Smooth muscle cell (in vitro differentiated cells): ENCODE measurements around the gene NME7. TPM values are rescaled to one million over a fixed set of nuclear protein-coding genes. Genes with fewer than 3 reads are reported as not detected.
"Not testable (repeated sequence)": the region's sequence is repeated elsewhere in the genome, so short reads cannot be mapped to it uniquely, and the experiment has no call there.

ENCODE experiments used
- DNase-seq: peaks from one replicate; lab custom pipeline; 2025; ENCODE audit not compliant: unreplicated experiment; lab: John Stamatoyannopoulos, UW
- H2AFZ ChIP-seq: fragments of 200-600 bp; sonication (generic); 2 replicates; pipeline ENCODE4 v1.6.0; 2016; ENCODE audit warnings: antibody characterized with exemption, low read depth, mild to moderate bottlenecking
- H3F3A ChIP-seq: fragments of 200-600 bp; sonication (generic); 2 replicates; pipeline ENCODE4 v1.6.0; 2017; ENCODE audit warnings: antibody characterized with exemption, low read depth
- H3K27ac ChIP-seq: fragments of 200-600 bp; sonication (generic); 2 replicates; pipeline ENCODE4 v1.5.1; 2016; ENCODE audit warnings: low read depth, mild to moderate bottlenecking
- H3K27me3 ChIP-seq: fragments of 200-600 bp; sonication (generic); 2 replicates; pipeline ENCODE4 v1.6.1; 2016; ENCODE audit warnings: low read depth, mild to moderate bottlenecking
- H3K36me3 ChIP-seq: fragments of 200-600 bp; sonication (generic); 2 replicates; pipeline ENCODE4 v1.5.1; 2016; ENCODE audit warnings: low read depth
- H3K4me1 ChIP-seq: fragments of 200-600 bp; sonication (generic); 2 replicates; pipeline ENCODE4 v1.5.1; 2016; ENCODE audit warnings: low read depth
- H3K4me2 ChIP-seq: fragments of 200-600 bp; sonication (generic); 2 replicates; pipeline ENCODE4 v1.6.0; 2016; ENCODE audit warnings: mild to moderate bottlenecking
- H3K4me3 ChIP-seq: fragments of 200-600 bp; sonication (generic); 2 replicates; pipeline ENCODE4 v1.5.1; 2016; ENCODE audit warnings: mild to moderate bottlenecking
- H3K79me2 ChIP-seq: fragments of 200-600 bp; sonication (generic); 2 replicates; pipeline ENCODE4 v1.6.0; 2016; ENCODE audit warnings: low read depth, mild to moderate bottlenecking
- H3K9ac ChIP-seq: fragments of 200-600 bp; sonication (generic); 2 replicates; pipeline ENCODE4 v1.6.0; 2016; ENCODE audit warnings: low read depth
- H3K9me3 ChIP-seq: fragments of 200-600 bp; sonication (generic); replicated peaks from 2 replicates; pipeline ENCODE4 v1.5.1; 2016; ENCODE audit warnings: low read depth
- H4K20me1 ChIP-seq: fragments of 200-600 bp; sonication (generic); 2 replicates; pipeline ENCODE4 v1.6.0; 2016; ENCODE audit warnings: low read depth
- WGBS: methylation state at CpG from one replicate; pipeline ENCODE4 v1.1.7; 2016; ENCODE audit warnings: low lambda C conversion rate; 5-methylcytosine and 5-hydroxymethylcytosine counted together
- polyA plus RNA-seq: library from polyadenylated mRNA; unstranded; fragments of >200 nt; fragmentation: Nextera tagmentation; extraction: Ambion mirVana; gene quantifications from 2 replicates; pipeline ENCODE4 v1.2.1, GENCODE V29; 2016
- total RNA-seq: library from RNA; depleted of rRNA; stranded (reverse); fragments of >200 nt; gene quantifications from 2 replicates; pipeline ENCODE4 v1.2.3, GENCODE V29; 2014
- TF ChIP-seq, protein P1 (sequence below): fragments of 200-600 bp; sonication (generic); IDR thresholded peaks from 2 replicates; pipeline ENCODE4 v1.5.1; 2017; ENCODE audit warnings: borderline replicate concordance, mild to moderate bottlenecking, antibody characterized with exemption; ENCODE audit not compliant: insufficient read depth, poor library complexity, severe bottlenecking

NME7 gene
- total and polyA plus RNA-seq, 2 experiments from 2014 or later: 26.5 to 77.8 TPM

DNA sequence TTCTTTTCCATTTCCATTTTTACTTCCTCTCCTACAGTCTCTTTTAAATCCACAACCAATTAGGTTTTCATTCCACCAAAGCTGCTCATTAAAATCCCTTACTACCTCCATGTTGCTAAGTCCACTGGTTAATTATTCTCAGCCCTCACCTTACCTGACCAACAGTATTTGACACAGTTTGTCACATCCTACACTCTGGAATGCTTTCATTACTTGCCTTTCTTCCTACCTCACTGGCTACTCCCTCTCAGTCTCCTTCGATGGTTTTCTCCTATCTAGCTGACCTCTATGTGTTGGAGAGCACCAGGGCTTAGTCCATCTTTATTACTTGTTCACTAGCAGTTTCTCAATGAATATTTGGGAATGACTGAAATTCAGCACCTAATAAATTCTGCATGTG, 78.6 kb downstream of the NME7 start:
- peaks cover 9% of the 10 kb centered on the region for H3K4me1 ChIP-seq
- DNase-seq: no peak
- H3K9me3 ChIP-seq: no peaks in the 10 kb centered on the region
- H3K4me2 ChIP-seq: no peak overlapping the region
- no peaks in the 10 kb centered on the region for H4K20me1 ChIP-seq
- no peak overlapping the region for H3K4me3 ChIP-seq
- WGBS: 79% methylated on average over 1 of the region's 1 CpG
- no peak overlapping the region for H3K9ac ChIP-seq
- H2AFZ ChIP-seq: no peak overlapping the region
- no peaks in the 10 kb centered on the region for H3K79me2 ChIP-seq
- no peaks in the 10 kb centered on the region for H3F3A ChIP-seq
- H3K36me3 ChIP-seq: peaks cover 10% of the 10 kb centered on the region
- no peak overlapping the region for H3K27ac ChIP-seq
- TF ChIP-seq, protein P1, sequence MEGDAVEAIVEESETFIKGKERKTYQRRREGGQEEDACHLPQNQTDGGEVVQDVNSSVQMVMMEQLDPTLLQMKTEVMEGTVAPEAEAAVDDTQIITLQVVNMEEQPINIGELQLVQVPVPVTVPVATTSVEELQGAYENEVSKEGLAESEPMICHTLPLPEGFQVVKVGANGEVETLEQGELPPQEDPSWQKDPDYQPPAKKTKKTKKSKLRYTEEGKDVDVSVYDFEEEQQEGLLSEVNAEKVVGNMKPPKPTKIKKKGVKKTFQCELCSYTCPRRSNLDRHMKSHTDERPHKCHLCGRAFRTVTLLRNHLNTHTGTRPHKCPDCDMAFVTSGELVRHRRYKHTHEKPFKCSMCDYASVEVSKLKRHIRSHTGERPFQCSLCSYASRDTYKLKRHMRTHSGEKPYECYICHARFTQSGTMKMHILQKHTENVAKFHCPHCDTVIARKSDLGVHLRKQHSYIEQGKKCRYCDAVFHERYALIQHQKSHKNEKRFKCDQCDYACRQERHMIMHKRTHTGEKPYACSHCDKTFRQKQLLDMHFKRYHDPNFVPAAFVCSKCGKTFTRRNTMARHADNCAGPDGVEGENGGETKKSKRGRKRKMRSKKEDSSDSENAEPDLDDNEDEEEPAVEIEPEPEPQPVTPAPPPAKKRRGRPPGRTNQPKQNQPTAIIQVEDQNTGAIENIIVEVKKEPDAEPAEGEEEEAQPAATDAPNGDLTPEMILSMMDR: no peak
- H3K27me3 ChIP-seq: no peaks in the 10 kb centered on the region

DNA sequence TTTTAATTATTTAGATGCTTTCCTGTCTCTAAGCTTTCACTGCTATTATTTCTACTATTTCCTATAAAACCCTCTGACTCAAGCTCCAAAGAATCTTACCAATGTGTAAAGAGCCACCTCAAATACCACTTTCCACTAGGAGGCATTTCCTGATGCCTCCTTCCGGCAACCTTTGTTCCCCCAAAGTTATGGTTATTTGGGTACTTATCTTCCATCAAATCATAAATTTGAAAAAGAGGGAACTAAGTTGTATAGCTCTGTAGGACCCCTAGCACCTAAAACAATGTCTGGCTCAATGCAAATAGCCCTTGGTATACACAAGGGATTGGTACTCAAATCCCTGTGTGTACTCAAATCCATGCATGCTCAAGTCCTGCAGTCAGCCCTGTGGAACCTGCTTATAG, 79.6 kb downstream of the NME7 start:
- H2AFZ ChIP-seq: no peak overlapping the region
- H3K9ac ChIP-seq: no peak overlapping the region
- H3K4me1 ChIP-seq: peaks cover 9% of the 10 kb centered on the region
- no peaks in the 10 kb centered on the region for H3K79me2 ChIP-seq
- H3K36me3 ChIP-seq: peaks cover 18% of the 10 kb centered on the region
- H3K27me3 ChIP-seq: no peaks in the 10 kb centered on the region
- TF ChIP-seq, protein P1: no peak
- H3F3A ChIP-seq: no peaks in the 10 kb centered on the region
- H3K4me3 ChIP-seq: no peak overlapping the region
- 34% methylated on average over 1 of the region's 1 CpG for WGBS
- no peak for DNase-seq
- no peak overlapping the region for H3K4me2 ChIP-seq
- H4K20me1 ChIP-seq: no peaks in the 10 kb centered on the region
- H3K9me3 ChIP-seq: no peaks in the 10 kb centered on the region
- H3K27ac ChIP-seq: peak overlapping the region; percentile 12

- TF ChIP-seq, protein P1: no peak
- 83% methylated on average over 1 of the region's 1 CpG for WGBS
- Histone ChIP-seq H4K20me1 (no peaks in the 10 kb centered on the region), H2AFZ (no peak overlapping the region), H3K27ac (peak overlapping the region; percentile 5), H3F3A (no peaks in the 10 kb centered on the region), H3K79me2 (no peaks in the 10 kb centered on the region), H3K4me2 (peak overlapping the region; percentile 31), H3K4me1 (peaks cover 9% of the 10 kb centered on the region), H3K36me3 (peaks cover 19% of the 10 kb centered on the region), H3K9ac (no peak overlapping the region), H3K9me3 (peaks cover 5% of the 10 kb centered on the region), H3K4me3 (no peak overlapping the region), H3K27me3 (no peaks in the 10 kb centered on the region)
- DNase-seq: no peak
These were observed 80.3 kb downstream of the NME7 start for GRCh38 chr1:169287280-169287679.

- not testable (repeated sequence) for H3K4me2 ChIP-seq, H3F3A ChIP-seq, H3K27ac ChIP-seq, H3K27me3 ChIP-seq, H4K20me1 ChIP-seq, H3K4me3 ChIP-seq, DNase-seq, H3K9ac ChIP-seq, H2AFZ ChIP-seq, H3K79me2 ChIP-seq, H3K4me1 ChIP-seq
- WGBS: over 99% methylated on average over 4 of the region's 4 CpGs
- peaks cover 19% of the 10 kb centered on the region for H3K36me3 ChIP-seq
- H3K9me3 ChIP-seq: peaks cover 17% of the 10 kb centered on the region
These were observed 86.0 kb downstream of the NME7 start for GRCh38 chr1:169281562-169281961.
